IMR-90 (cell line): ENCODE results near the gene TRIM17. TPM values are rescaled to one million over a fixed set of nuclear protein-coding genes. Genes with fewer than 3 reads are reported as not detected.

ENCODE experiments used
- ATAC-seq: fragments of 200-7000 bp; cut with Tn5 transposase; 2 replicates; pipeline ENCODE4 v1.9.1; 2020; ENCODE audit warnings: low read depth, mild to moderate bottlenecking, moderate library complexity
- BruUV-seq: library from RNA; stranded (reverse); fragments of 400-500 nt; replicated peaks from 2 replicates; lab custom pipeline; 2021; lab: Mats Ljungman, UMichigan
- CTCF ChIA-PET: fragments of 300-600 bp; formaldehyde crosslinking; extraction: SDS; loops from one replicate; lab custom pipeline; 2021; ENCODE audit warnings: antibody characterized with exemption; lab: Yijun Ruan, JAX
- POLR2A ChIA-PET: fragments of 300-600 bp; sonication (Branson Sonifier 250); formaldehyde crosslinking; loops from one replicate; lab custom pipeline; 2022; ENCODE audit warnings: antibody characterized with exemption; ENCODE audit not compliant: unreplicated experiment; lab: Charles Lee
- DNase-seq: peaks from one replicate; pipeline ENCODE4 v3.0.0; 2013
- H2AFZ ChIP-seq: replicated peaks from 2 replicates; pipeline ENCODE3; 2013; ENCODE audit warnings: low read length, mild to moderate bottlenecking; ENCODE audit not compliant: poor library complexity
- H2AK5ac ChIP-seq: 2 replicates; pipeline ENCODE4 v1.6.1; 2013; ENCODE audit warnings: low read depth, low read length, inconsistent platforms
- H2AK9ac ChIP-seq: replicated peaks from 2 replicates; pipeline ENCODE3; 2013; ENCODE audit warnings: mild to moderate bottlenecking, low read depth, low read length, moderate library complexity; ENCODE audit not compliant: poor library complexity
- H2BK120ac ChIP-seq: 2 replicates; pipeline ENCODE4 v1.6.1; 2013; ENCODE audit warnings: low read depth, low read length, inconsistent platforms
- H2BK15ac ChIP-seq: 3 replicates; pipeline ENCODE4 v1.6.1; 2013; ENCODE audit warnings: low read depth, low read length, inconsistent platforms
- H2BK20ac ChIP-seq: 2 replicates; pipeline ENCODE4 v1.6.1; 2013; ENCODE audit warnings: low read depth, mild to moderate bottlenecking, inconsistent platforms, low read length, moderate library complexity
- H2BK5ac ChIP-seq: 2 replicates; pipeline ENCODE4 v1.6.1; 2013; ENCODE audit warnings: mild to moderate bottlenecking, low read depth, low read length, inconsistent platforms; ENCODE audit not compliant: poor library complexity, severe bottlenecking
- H3K14ac ChIP-seq: replicated peaks from 2 replicates; pipeline ENCODE4 v1.6.1; 2013; ENCODE audit warnings: low read depth, low read length, inconsistent platforms
- H3K18ac ChIP-seq: 2 replicates; pipeline ENCODE4 v1.6.1; 2013; ENCODE audit warnings: low read depth, low read length, control low read depth
- H3K23ac ChIP-seq: 2 replicates; pipeline ENCODE4 v1.6.1; 2013; ENCODE audit warnings: low read depth, low read length, inconsistent platforms
- H3K27ac ChIP-seq: 2 replicates; pipeline ENCODE4 v1.5.1; 2013; ENCODE audit warnings: mild to moderate bottlenecking, control low read depth, low read length; ENCODE audit not compliant: insufficient read depth
- H3K27me3 ChIP-seq: 2 replicates; pipeline ENCODE4 v1.6.1; 2013; ENCODE audit warnings: low read length; ENCODE audit not compliant: control insufficient read depth, insufficient read depth
- H3K36me3 ChIP-seq: 2 replicates; pipeline ENCODE4 v1.6.1; 2013; ENCODE audit warnings: low read length, mixed read lengths; ENCODE audit not compliant: control insufficient read depth, insufficient read depth
- H3K4ac ChIP-seq: 2 replicates; pipeline ENCODE4 v1.6.1; 2013; ENCODE audit warnings: low read depth, low read length, inconsistent platforms
- H3K4me1 ChIP-seq: 2 replicates; pipeline ENCODE4 v1.6.1; 2013; ENCODE audit warnings: low read length, mixed read lengths; ENCODE audit not compliant: control insufficient read depth, insufficient read depth
- H3K4me2 ChIP-seq: 2 replicates; pipeline ENCODE4 v1.6.1; 2013; ENCODE audit warnings: low read depth, mild to moderate bottlenecking, control low read depth, low read length, moderate library complexity
- H3K4me3 ChIP-seq: 2 replicates; pipeline ENCODE4 v1.5.1; 2013; ENCODE audit warnings: low read depth, mild to moderate bottlenecking, control low read depth, low read length, moderate library complexity; ENCODE audit not compliant: insufficient read depth
- H3K56ac ChIP-seq: 2 replicates; pipeline ENCODE4 v1.6.1; 2013; ENCODE audit warnings: low read length, inconsistent platforms; ENCODE audit not compliant: insufficient read depth; ENCODE audit errors: extremely low read depth
- H3K79me1 ChIP-seq, 2 experiments: 2 replicates each; pipeline ENCODE4 v1.6.1; 2013; ENCODE audit warnings: low read length in 2 of 2, inconsistent platforms in 1 of 2, low read depth in 1 of 2
- H3K9ac ChIP-seq: 2 replicates; pipeline ENCODE4 v1.6.1; 2013; ENCODE audit warnings: low read depth, low read length, control low read depth
- H3K9me1 ChIP-seq: 2 replicates; pipeline ENCODE4 v1.6.1; 2013; ENCODE audit warnings: low read length, inconsistent platforms; ENCODE audit not compliant: insufficient read depth
- H3K9me3 ChIP-seq: 2 replicates; pipeline ENCODE4 v1.6.1; 2013; ENCODE audit warnings: low read length; ENCODE audit not compliant: control insufficient read depth, insufficient read depth
- H4K20me1 ChIP-seq: 2 replicates; pipeline ENCODE4 v1.6.1; 2013; ENCODE audit warnings: low read length, inconsistent platforms; ENCODE audit not compliant: insufficient read depth
- H4K5ac ChIP-seq: 2 replicates; pipeline ENCODE4 v1.6.1; 2013; ENCODE audit warnings: mild to moderate bottlenecking, low read depth, low read length, control low read depth
- H4K8ac ChIP-seq, 2 experiments: 2 replicates each; pipeline ENCODE4 v1.6.1; 2013; ENCODE audit warnings: low read depth in 2 of 2, low read length in 2 of 2, control low read depth in 1 of 2, inconsistent platforms in 1 of 2
- H4K91ac ChIP-seq: 2 replicates; pipeline ENCODE4 v1.6.1; 2013; ENCODE audit warnings: low read depth, low read length, inconsistent platforms; ENCODE audit not compliant: insufficient read depth
- RCOR1 ChIP-seq: IDR thresholded peaks from 2 replicates; pipeline ENCODE4 v1.6.1; 2012; ENCODE audit warnings: mild to moderate bottlenecking, low read length, improper control_type of control experiment; ENCODE audit not compliant: insufficient replicate concordance
- WGBS, 2 experiments: methylation state at CpG; one replicate each; pipeline versions ENCODE4 v1.1.5 to v1.1.7; 2013; ENCODE audit warnings: missing lambda C conversion rate in 2 of 2; ENCODE audit not compliant: insufficient read length in 1 of 2; ENCODE audit errors: extremely low coverage in 2 of 2; 5-methylcytosine and 5-hydroxymethylcytosine counted together
- dilution Hi-C: fragments of 300-500 bp; cut with HindIII; formaldehyde crosslinking; loops from one replicate; pipeline ENCODE4 v1.14.3; 2018; ENCODE audit warnings: low sequenced_read_pairs; ENCODE audit not compliant: unreplicated experiment
- in situ Hi-C: fragments of 300-500 bp; cut with MboI; formaldehyde crosslinking; loops from 3 replicates; pipeline ENCODE4 v1.14.3; 2019; ENCODE audit warnings: low sequenced_read_pairs, inconsistent platforms, mixed read lengths
- intact Hi-C: fragments of 100-400 bp; cut with micrococcal nuclease; formaldehyde crosslinking; loops from 2 replicates; pipeline ENCODE4 v1.10.0; 2022
- polyA plus RNA-seq, 3 experiments: library from polyadenylated mRNA; depleted of rRNA; stranded (reverse); fragments of >200 nt; gene quantifications; 2 replicates each; pipeline ENCODE4 v1.2.3, GENCODE V29; 2012; ENCODE audit warnings: low replicate concordance in 1 of 3
- total RNA-seq: library from RNA; depleted of rRNA; stranded (reverse); fragments of >200 nt; gene quantifications from 2 replicates; pipeline ENCODE4 v1.2.3, GENCODE V29; 2012
- TF ChIP-seq, protein P1 (sequence below): fragments of 150-350 bp; IDR thresholded peaks from 2 replicates; pipeline ENCODE4 v1.6.1; 2017; ENCODE audit warnings: mild to moderate bottlenecking, antibody characterized with exemption, low read length, low read depth

TRIM17 gene
- total and polyA plus RNA-seq, 2 of the 4 experiments (the other 2 are of a cell fraction) = 0.39 TPM; not detected in 1

DNA sequence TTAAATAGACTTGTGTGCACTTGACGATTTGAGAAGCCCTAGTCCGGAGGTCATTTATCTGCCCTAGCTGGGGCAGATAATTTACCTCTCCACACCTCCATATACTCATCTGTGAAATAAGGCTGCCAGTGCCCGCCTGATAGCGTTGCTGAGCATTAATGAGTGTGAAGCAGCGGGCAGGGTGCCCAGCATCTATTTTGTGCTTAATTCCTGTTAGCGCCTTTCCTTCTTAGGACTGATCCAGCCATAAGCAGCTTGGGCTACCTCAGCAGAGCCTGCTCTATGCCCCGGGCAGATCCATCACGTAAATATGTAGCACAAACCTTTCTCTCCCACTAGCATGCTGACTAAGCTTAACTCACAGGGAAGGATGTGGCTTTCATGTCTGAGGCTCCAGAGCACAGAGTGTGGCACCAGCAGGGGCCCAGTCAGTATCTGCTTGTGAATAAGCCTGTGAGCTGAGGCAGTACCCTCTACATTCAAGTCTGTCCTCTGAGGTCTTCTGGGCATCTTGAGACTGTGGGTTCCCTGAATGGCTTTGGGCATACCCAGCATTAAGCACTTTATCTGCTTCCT is 49.0 kb upstream of the TRIM17 start:
- Histone ChIP-seq H3K36me3 (no peaks in the 10 kb centered on the region), H3K18ac (no peak overlapping the region), H2BK15ac (no peak overlapping the region), H3K4me1 (no peaks in the 10 kb centered on the region; the same call in 1 of the 2 replicates), H3K4me2 (no peak overlapping the region), H3K79me1 (no peaks in the 10 kb centered on the region), H2BK120ac (no peak overlapping the region), H3K9ac (no peak overlapping the region), H2AFZ (no peak overlapping the region), H2BK5ac (no peak overlapping the region), H2AK9ac (no peak overlapping the region), H3K27me3 (peaks cover 34% of the 10 kb centered on the region), H2BK20ac (no peak overlapping the region), H3K23ac (no peak overlapping the region), H3K14ac (no peak overlapping the region), H4K20me1 (no peaks in the 10 kb centered on the region), H4K91ac (no peak overlapping the region), H3K4ac (no peak overlapping the region), H4K5ac (no peak overlapping the region), H3K56ac (no peak overlapping the region), H3K4me3 (no peak overlapping the region), H2AK5ac (no peak overlapping the region), H4K8ac (no peak overlapping the region), H3K9me1 (no peaks in the 10 kb centered on the region), H3K27ac (no peak overlapping the region), H3K9me3 (no peaks in the 10 kb centered on the region)
- no peak for TF ChIP-seq RCOR1
- TF ChIP-seq, protein P1, sequence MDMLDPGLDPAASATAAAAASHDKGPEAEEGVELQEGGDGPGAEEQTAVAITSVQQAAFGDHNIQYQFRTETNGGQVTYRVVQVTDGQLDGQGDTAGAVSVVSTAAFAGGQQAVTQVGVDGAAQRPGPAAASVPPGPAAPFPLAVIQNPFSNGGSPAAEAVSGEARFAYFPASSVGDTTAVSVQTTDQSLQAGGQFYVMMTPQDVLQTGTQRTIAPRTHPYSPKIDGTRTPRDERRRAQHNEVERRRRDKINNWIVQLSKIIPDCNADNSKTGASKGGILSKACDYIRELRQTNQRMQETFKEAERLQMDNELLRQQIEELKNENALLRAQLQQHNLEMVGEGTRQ = no peak
- dilution Hi-C loops (no loop called here), intact Hi-C loops (no loop called here), in situ Hi-C loops (no loop called here)
- no TSS peak for BruUV-seq
- no peak for DNase-seq
- ChIA-PET POLR2A (no interaction called here), CTCF (no interaction called here)
- no CpG with 5 or more reads among the region's 8 CpGs for WGBS, 2 experiments
- no peak for ATAC-seq
